Stimulated activated CD4-positive, alpha-beta T cell treated with anti-CD3 and anti-CD28 coated beads, Interleukin-12 subunit alpha, Interleukin-12 subunit beta, amount 100 ng/mL, for 24 hours (primary cell): ENCODE results near the gene GIMAP8.
A peak's percentile ranks its signal among the peaks of the same experiment; 100 is the strongest.
"Not testable (repeated sequence)": the region's sequence is repeated elsewhere in the genome, so short reads cannot be mapped to it uniquely, and the experiment has no call there.

Experiments
- DNase-seq, 2 experiments: peaks; one replicate each; pipeline ENCODE4 v3.0.0-alpha.2; 2020; ENCODE audit warnings: low read depth in 2 of 2

Gene GIMAP8

DNA sequence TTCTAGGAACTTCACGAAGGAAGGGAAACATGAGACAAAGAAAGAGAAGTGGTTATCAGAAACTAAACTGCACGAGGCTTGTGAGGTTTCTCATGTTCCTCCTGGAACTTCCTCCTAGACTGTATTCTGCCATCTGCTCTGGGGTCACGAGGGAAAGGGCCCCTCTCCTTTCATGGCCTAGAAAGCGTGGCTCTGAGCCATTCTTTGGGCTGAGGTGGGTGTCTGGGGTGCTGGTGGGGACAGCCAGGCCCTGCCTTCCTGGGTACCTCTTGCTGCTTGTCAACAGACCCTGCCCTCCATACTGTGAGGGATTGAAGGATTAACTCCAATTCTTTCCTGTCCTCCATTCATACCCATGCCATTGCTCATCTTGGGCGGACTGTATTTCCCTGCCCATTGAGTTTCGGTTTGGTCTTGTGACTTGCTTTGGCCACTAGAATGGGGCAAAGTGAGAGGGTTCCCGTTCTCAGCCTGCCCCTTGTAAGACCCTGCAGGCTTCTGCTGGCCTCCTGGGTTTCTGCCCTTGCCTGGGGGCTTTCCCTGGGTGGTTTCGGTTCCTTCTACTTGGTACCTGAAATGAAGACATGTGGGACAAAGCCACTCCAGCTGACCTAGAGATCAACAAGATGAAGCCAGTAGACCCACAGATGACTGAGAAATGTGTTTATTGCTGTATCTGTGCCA lies 14.9 kb upstream of the GIMAP8 start:
- DNase-seq: no peak

DNA sequence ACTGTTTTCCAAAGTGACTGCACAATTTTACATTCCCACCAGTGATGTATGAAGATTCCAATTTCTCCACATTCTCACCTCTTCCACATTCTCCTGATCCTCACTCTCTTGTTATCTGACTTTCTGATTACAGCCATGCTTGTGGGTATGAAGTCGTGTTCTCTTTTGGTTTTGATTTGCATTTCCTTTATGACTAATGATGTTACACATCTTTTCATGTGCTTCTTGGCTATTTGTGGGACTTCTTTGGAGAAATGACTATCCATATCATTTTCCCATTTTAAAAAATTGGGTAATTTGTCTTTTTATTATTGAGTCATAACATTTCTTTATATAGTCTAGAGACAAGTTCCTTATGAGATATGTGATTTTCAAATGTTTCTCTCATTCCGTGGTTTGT lies 10.5 kb upstream of the GIMAP8 start:
- DNase-seq: no peak

DNA sequence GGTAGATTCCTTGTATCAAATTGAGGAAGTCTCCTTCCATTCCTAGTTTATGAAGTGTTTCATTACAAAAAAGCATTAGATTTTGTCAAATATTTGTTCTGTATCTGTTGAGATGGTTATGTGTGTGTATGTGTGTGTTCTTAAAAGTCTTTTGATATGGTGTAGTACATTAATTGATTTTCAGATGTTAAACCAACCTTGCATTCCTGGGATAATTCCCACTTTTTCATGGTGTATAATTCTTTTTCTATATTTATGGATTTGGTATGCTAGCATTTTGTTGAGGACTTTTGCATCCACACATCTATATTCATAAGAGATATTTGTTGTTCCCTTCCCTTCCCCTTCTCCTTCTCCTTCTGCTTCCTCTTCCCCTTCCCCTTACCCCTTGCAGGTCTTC lies 8.9 kb upstream of the GIMAP8 start:
- DNase-seq: no peak

DNA sequence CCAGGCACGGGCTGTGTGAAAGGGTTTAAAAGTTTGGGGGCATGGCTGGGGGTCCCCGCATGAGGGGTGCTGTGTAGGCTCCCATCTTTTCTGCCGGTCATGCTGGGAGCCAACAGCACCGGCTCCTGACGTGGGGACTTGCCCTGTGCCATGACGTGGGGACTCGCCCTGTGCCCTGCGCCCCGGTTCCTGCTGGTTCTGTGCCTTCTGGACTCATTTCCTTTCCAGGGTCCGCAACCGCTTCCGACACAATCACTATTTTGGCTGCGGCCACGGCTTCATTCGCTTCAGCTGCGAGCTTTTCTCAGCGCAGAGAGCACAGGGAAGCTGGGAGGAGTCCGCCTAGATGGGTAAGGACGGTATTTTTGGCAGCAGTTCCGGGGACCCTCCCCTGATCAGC lies 7.6 kb upstream of the GIMAP8 start:
- no peak for DNase-seq

DNA sequence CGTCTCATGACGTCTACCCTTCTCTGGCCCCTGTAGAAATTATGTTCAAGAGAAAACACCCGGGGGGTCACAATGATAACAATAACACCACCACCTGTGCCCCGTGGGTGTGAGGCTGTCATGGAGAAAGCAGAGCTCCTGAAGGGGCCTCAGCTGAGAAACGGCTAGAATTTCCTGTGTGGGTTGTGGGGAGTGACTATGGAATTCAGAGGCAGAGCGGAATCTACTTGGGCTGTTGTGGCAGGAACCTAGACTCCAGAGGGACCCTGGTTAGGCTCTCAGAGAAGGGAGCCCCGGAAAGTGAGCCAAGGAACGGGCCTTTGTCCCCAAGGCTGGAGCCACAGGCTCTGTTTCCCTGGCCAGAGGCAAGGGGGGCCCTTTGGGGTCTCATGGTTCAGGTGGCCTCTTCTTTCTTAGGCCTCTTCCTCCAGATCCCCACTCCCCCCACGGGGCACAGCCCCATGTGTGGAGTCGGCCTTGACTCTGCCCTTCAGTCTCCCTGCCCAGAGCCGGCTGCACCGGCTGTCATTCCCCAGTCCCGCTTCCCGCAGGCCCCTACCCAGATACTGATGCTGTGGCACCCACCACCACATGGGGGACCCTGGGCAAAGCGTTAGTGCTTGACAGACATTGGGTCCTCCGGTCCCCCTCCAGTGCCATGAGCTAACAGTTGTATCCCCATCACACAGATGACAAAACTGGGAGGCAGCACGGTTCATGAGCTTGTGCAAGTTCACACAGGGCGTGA lies 6.5 kb upstream of the GIMAP8 start:
- DNase-seq: no peak

DNA sequence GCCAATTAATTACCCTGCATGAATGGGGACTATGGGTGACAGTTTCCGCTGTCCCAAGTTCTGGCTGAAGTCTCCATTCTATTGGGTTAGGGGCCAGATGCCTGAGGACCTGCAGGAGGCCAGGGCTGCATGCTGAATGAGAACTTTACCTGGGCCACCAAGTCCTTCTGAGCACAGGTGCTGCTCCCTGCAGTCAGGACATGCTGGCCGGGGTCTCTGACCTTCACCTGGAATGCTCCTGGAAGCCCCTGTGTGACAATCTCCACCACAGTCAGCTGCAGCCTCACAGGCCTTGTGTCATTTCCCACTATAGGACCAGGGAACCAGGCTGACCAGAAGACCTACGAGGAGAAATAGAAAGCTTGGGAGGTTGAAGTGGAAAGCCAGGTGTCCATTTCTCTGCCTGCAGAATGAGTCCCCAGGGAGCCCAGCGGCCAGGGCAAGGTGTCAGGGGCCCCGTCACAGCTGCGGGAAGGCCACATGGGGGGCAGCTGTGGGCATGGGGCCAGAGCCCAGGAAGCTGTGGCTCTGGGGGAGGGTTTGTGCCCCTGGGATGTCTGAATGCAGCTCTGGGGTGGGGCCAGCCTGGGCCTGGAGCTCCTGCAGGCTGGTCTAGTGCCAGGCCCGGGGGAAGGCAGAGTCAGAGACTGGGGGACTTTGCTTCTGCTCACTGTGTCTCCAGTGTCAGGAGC lies 5.6 kb upstream of the GIMAP8 start:
- no peak for DNase-seq

DNA sequence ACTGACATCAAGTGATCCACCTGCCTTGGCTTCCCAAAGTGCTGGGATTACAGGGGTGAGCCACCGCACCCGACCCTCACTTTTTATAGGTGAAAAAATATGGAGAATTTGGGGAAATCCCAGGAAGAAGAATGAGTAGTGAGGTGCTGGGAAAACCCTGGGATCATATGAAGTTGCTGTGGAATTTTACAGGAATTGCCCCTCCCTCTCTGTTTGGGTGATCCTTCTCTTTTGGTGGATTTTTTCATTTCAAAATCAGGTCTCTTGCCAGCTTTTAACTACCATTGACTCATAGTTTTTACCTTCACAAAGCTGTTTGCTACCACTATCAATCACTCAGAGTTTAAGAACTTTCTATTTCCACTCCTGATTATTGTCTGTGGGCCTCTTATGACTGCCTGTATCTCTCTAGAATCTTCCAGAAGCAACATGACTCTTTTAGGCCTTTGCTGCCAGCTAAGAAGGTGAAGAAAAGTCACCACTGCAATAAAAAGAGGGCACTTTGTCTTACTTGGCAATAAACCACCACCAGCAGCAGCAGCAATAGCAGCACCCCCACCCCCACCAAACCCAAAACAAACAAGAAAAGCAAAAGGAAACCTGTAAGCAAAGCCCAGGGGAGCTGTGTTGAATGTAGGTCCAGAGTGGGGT lies 4.0 kb upstream of the GIMAP8 start:
- no peak for DNase-seq

DNA sequence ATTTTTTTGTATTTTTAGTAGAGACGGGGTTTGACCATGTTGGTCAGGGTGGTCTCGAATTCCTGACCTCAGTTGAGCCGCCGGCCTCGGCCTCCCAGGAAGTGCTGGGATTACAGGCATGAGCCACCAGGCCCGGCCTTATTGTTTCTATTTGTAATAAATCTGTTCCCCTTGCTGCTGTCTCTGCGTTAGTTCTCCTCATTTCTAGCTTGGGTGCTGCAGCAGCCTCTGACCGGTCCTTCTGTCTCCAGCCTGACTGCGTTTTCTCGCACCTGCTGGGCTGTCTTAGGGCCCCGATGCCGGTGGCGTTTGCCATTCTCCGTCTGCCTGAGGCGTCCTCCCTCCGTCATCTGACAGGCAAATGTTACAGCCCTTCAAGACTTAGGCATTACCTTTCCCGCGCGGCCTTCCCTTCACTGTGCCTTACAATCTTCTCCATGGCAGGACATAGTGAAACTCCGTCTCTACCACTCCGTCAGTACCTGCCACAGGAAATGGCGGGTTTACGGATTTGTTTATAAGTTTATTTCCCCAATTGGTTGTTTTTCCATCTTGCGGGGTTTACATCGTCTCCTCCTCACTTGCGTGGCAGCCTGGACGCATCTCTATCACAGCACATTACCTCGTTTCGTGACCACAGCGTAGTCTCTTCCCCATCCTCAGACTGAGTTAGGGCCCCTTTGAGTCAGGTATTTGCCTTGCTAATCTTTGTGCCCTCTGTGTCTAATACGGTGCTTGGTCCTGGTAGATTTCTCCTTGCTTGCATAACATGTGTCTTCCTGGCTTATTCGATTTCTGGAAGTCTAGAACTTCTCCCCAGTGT lies 2.3 kb upstream of the GIMAP8 start:
- no peak for DNase-seq

DNA sequence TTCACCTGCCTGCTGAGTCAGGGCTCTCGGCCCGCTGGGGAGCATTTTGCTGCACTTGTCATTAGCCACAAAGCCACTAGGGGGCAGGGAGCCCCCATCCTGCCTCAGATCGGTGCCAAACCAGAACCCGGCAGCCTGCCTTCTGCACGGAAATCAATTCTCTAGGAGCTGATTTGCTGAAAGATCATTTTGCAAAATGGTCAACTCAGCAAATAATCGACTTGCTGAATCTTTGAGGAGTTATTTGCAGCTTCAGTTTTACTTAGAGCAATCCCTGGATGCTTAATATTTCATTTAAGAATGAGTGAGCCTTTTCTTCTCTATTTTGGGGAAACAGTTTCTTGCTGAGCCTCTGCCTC lies 1.7 kb upstream of the GIMAP8 start:
- DNase-seq: peak; percentile 77 to 82

DNA sequence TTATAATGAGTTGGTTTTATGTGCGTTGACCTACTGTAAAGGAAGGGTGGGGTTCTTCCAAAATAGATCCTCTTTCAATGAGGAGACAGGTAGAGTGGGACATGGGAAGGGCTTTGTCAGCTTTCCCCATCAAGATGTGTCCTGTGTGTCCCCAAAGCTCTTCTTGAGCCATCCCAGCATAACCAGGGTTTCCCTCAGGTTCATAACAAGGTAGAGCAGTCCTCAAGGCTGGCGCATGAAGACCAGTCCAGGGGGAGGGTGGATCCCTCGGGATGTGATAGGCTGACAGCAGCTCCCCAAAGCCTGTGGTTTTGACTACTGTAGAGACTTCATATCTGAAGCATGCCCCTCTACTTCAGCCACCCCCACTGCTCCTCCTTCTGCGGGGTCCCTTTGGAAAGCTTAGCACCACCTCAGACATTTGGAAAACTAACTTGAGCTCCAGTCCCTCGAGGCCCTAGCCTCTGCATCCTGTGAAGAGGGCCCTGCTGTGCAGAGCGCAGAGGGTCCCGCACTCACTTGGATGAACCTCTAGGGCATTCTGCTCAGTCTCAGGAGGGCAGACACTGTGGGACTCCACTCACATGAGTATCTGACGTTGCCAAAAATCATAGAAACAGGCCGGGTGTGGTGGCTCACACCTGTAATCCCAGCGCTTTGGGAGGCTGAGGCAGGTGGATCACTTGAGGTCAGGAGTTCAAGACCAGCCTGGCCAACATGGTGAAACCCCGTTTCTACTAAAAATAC lies 1.1 kb upstream of the GIMAP8 start:
- DNase-seq: no peak

DNA sequence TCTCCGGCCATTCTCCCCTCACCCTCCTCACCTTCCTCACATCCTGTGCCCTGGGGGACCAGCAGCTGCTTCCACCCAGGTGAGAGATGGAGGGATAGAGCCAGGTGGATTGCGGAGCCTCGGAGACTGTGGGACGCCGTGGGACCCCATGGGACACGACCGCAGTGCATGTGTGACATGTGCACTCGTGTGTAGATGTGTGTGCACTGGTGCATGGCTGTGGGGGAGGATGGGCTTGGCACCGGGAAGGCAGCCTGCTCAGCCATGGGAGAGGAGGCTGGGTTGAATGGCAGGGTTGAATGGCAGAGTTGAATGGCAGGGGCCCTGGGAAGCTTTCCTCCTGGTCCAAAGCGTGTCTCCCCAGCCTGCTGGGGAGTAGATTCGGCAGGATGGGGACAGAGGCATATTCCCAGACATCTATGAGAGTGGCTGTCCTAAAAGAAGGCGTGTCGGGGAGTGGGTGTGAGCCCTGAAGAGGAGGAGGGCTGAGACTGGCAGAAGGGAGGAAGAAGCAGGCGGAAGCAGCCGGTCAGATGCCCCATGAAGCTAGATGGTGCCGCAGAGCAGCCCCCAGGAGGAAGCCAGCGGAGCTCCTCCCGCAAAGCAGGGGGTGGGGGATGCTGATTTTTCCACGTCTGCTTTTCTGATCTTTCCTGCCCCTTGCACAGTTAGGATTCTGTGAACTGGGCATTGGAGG lies 815 bp downstream of the GIMAP8 start:
- peak; percentile 48 to 67 for DNase-seq

DNA sequence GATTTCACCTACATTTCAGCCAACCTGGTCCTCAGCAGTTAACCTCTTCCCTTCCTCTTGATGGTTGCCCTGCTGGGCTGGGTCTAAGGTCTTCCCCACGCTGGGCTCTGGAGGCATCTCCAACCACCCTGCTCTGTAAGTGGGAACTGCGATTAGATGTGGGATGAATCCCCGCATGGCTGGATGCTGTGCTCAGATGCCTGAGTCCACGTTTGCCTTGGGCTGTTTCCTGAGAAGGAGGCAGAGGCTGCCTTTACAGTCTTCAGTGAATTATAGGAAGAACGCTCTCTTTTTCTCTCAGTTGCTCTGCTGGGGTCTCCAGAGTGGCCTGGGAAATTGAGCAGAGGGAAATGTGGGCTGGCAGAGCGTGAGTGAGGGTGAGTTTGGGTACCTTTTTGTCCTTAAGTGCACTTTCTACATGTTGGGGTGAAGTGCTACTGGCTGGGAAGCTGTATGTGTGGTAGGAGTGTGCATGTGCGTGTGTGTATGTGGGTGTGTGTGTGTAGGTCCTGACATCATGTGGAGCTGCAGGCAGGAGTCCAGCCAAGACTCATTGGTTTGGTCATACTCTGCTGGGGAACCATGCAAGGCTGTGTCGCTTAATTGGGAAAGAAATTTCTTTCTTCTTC lies 1.5 kb downstream of the GIMAP8 start:
- no peak for DNase-seq

DNA sequence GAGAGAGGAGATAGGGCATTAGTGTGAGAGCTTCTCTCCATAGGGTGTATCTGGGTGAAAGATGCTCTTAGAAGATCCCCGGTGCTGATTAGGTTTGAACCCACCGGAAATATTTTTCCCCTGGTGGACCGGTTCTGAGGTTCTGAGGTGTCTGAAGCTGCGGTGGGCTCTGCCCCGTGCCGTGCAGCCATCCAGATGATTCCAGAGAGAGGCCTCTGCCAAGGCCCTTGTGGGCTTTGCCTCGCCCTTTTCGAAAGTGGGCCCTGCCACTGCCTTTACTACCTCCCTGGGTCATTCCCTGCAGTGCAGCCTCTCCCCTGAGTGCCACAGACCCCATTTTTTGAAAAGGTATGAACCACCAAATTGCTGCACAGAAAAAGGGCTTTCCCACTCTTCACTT lies 2.8 kb downstream of the GIMAP8 start:
- no peak for DNase-seq

DNA sequence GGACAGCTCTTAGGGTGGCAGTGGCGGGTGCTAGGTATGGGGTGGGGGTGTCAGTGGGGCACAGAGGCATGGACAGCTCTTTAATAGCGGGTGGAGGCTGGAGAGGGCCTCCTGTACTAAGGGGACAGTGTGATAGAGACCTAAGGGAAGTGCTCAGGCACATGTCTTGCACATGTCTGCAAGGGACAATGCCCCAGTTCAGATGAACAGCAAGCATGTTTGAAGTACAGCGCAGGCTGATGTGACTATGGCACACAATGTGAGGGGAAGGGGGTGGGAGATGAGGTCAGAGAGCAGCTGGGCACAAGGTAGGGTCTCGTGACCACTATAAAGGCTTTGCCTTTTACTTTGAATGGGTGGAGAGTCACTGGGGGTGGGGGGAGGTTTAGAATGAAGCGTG lies 3.5 kb downstream of the GIMAP8 start:
- no peak for DNase-seq

DNA sequence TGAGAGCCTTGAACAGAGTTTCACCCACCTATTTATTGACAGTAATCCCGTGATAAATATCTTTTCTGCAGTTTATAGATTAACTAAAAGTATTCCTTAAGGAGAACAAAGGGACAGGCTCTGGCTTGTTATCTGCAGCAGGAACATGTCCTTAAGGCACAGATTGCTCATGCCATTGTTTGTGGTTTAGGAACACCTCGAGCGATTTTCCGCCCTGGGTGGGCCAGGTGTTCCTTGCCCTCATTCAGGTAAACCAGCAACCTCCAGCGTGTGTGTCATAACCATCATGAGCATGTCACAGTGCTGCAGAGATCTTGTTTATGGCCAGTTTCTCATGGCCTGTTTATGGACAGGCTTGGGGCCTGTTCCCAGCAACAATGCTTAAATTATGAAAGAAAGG lies 6.6 kb downstream of the GIMAP8 start:
- DNase-seq: not testable (repeated sequence)

DNA sequence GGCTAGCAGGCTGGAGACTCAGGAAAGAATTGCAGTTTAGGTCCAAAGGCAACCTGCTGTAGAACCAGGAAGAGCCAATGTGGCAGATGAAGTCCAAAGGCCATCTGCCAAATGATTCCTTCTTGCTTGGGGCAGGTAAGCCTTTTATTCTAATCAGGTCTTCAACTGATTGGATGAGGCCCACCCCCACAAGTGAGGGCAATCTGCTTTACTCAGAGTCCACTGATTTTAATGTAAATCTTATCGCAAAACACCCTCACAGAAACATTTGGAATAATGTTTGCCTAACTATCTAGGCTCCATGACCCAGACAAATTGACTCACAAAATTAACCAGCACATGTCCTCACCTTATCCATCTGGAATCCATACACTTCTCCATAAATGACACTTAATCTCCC lies 7.8 kb downstream of the GIMAP8 start:
- DNase-seq: no peak

DNA sequence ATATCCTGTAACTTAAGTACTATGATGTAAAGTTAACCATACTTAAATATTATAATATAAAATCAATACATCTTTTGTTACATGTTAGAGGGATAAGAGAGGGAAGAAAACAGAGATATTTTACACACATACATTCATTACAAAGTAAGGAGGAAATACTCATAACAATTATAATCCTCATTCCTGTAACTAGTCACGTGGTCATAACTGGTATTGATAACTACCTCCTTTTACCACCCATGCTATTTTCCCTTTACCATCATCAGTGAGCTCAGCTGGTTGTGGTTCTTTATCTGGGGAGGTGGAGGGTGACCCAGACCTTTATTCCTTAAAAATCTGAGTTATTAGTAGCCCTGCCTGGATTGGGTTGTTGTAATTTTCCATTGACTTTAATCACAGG lies 8.3 kb downstream of the GIMAP8 start:
- no peak for DNase-seq

DNA sequence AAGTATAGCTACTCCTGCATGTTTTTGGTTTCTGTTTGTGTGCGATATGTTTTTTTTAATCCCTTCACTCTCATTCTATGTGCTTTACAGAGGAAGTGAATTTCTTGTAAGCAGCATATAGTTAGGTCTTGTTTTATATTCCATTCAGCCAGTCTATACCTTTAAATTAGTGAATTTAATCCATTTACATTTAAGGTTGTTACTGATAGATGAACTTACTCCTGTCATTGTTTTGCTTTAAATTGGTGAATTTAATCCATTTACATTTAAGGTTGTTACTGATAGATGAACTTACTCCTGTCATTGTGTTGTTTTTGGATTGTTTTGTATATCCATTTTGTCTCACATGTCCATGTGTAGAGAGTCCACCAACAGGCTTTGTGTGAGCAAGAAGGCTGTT lies 11.1 kb downstream of the GIMAP8 start:
- no peak for DNase-seq

DNA sequence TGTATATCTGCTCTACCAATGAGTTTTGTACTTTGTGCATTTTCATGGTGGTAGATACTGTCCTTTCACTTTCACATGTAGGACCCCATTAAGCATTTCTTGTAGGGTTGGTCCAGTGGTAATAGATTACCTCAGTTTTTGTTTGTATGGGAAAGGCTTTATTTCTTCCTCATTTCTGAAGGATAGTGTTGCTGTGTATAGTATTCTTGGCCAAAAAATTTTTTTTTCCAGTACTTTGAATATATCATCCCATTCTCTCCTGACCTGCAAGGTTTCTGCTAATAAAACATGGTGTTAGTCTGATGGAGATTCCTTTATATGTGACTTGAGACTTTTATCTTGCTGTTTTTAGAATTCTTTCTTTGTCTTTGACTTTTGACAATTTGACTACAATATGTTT lies 12.0 kb downstream of the GIMAP8 start:
- no peak for DNase-seq

DNA sequence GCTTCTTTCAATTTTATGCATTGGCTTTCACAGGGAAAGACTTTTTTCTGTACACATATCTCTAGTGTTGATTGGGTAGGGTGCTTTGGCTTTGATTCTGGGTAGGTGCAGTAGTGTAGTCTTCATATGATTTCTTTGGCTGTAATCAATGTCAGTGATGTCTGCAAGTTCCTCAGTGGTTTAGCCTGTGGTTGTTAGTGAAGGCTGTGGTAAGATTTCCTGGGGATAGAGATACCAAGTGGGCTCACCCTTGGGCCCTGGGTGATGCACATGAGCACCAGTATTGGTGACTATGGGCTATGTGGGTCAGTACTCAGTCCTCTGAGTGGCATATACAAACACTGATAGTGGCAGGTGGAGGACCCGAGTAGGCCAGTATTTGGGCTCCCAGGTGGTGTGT lies 13.0 kb downstream of the GIMAP8 start:
- DNase-seq: no peak
